Measurements from ENCODE around the gene CCDC117.
A peak's percentile ranks its signal among the peaks of the same experiment; 100 is the strongest.
"Not testable (repeated sequence)": the region's sequence is repeated elsewhere in the genome, so short reads cannot be mapped to it uniquely, and the experiment has no call there.

Gene CCDC117

DNA sequence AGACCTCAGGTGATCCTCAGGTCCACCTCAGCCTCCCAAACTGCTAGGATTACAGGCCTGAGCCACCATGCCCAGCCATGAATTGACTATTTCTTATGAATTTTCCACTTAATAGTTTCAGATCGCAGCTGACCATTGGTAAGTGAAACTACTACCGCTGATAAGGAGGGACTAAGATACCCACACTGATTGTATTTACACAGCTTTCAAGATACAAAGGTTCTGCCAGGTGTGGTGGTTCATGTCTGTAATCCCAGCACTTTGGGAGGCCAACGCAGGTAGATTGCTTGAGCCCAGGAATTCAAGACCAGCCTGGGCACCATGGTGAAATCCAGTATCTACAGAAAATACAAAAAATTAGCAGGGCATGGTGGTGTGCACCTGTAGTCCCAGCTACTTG lies 34.8 kb upstream of the CCDC117 start:
- ChIA-PET CTCF (no interaction called here), POLR2A (no interaction called here)
- no peak for TF ChIP-seq FOXA1 (IDR thresholded peaks at IDR 0.05)
- no peak for TF ChIP-seq FOXM1 (IDR thresholded peaks at IDR 0.05; ENCODE audit: borderline replicate concordance)
- TF ChIP-seq LEF1 (IDR thresholded peaks at IDR 0.05; ENCODE audit: borderline replicate concordance): no peak
- no peak for TF ChIP-seq ELF4 (IDR thresholded peaks at IDR 0.05)
- no peak for TF ChIP-seq BHLHE40 (IDR thresholded peaks at IDR 0.05; ENCODE audit: borderline replicate concordance)
- TF ChIP-seq, protein P1, sequence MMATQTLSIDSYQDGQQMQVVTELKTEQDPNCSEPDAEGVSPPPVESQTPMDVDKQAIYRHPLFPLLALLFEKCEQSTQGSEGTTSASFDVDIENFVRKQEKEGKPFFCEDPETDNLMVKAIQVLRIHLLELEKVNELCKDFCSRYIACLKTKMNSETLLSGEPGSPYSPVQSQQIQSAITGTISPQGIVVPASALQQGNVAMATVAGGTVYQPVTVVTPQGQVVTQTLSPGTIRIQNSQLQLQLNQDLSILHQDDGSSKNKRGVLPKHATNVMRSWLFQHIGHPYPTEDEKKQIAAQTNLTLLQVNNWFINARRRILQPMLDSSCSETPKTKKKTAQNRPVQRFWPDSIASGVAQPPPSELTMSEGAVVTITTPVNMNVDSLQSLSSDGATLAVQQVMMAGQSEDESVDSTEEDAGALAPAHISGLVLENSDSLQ (IDR thresholded peaks at IDR 0.05): no peak
- no peak for DNase-seq (ENCODE audit: extremely low spot score)

DNA sequence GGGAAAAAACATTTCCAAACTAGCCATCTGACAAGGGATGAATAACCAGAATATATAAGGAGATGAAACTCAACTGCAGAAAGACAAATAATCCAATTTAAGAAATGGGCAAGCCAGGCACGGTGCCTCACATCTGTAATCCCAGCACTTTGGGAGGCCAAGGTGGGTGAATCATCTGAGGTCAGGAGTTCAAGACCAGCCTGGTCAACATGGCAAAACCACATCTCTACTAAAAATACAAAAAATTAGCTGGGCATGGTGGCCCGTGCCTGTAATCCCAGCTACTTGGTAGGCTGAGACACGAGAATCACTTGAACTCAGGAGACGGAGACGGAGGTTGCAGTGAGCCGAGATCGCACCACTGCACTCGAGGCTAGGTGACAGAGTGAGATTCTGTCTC lies 33.6 kb upstream of the CCDC117 start:
- DNase-seq (ENCODE audit: extremely low spot score); POLR2A ChIA-PET; CTCF ChIA-PET: not testable (repeated sequence)

DNA sequence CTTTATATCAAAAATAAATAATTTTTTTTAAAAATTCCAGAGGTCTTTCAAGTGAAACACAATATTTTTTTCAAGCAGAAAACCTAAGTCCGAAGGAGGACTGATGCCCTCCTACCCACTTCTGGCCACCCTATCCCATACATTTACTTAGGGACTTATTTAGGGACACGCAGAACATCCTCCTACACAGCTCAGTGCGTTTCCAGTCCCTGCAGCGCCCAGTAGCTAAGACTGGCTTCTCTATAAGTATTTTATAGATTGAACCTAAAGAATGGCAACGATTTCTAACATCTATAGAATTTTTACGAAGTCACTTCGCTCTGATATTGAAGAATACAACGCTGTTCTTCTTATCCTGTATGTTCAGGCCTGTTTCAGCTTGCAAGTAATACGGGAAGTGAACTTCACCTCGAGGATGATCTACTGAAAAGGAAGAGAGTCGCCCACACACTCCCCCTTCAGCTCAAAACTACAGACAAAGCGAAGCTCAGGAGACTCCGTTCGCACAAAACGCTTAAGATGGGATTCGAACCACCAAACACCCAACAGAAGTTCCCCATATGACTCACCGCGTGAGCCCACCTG lies 31.2 kb upstream of the CCDC117 start:
- POLR2A ChIA-PET: interaction anchor here (0.7 to 1.7 kb wide), 8 partner anchors 10 to 112 kb away, joined by 3 to 10 read pairs (median 4); partner anchors contain the start of genes CCDC117 and XBP1
- CTCF ChIA-PET: no interaction called here
- DNase-seq (ENCODE audit: extremely low spot score): no peak
- TF ChIP-seq L3MBTL2 (conservative IDR thresholded peaks at IDR 0.05) (peak; percentile 97), CTBP1 (IDR thresholded peaks at IDR 0.05; ENCODE audit: borderline replicate concordance) (no peak)

DNA sequence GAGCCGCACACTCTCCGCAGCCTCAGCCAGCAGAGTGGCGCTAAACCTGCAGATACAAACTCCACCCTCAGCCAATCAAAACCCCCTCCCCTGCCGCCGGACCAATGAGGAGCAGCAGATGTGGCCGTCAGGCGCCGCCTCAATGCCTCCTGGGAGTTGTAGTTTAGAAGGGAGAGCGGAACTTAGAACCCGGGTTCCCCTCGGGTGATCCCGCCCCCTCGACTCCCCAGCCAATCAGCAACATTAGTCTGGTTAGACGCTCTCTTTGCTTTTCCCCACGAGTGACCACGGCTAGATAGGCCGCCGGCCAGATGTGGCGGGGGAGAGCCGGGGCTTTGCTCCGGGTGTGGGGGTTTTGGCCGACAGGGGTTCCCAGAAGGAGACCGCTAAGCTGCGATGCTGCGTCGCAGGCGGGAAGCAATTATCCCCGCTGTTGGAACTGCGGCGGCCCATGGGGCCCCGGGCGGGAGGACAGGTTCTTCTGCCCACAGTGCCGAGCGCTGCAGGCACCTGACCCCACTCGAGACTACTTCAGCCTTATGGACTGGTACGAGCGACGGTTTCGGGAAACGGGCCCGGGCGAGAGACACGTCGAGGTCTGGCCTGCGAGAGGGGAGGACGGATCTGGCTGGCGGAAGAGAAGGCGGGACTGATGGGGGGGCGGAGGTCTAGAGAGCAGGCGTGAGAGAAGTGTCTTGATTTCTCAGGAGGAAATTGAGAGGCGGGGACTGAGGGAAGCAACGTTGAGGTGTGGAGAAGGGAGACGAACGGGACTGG lies 30.5 kb upstream of the CCDC117 start, which contains the start of the genes CHEK2 and HSCB:
TSS of gene CHEK2 (minus strand) at position 36 of the 777 bp plus-strand sequence. CDS start 7,099 bp downstream, outside the sequence.
TSS of gene HSCB (plus strand) at position 255 of the 777 bp plus-strand sequence. CDS start at position 312, 57 bp downstream.
- TF ChIP-seq HDGF (IDR thresholded peaks at IDR 0.05; ENCODE audit: borderline replicate concordance) (no peak; the same call in 1 of the 2 replicates), L3MBTL2 (conservative IDR thresholded peaks at IDR 0.05) (peak; percentile 43), FOXM1 (IDR thresholded peaks at IDR 0.05; ENCODE audit: borderline replicate concordance) (peak; percentile 93)
- TF ChIP-seq, protein P1 (IDR thresholded peaks at IDR 0.05): peak; percentile 93
- ChIA-PET POLR2A (interaction anchor here (1.0 to 1.7 kb wide), 6 partner anchors 11 to 63 kb away, joined by 3 to 10 read pairs (median 4); partner anchors contain the start of genes CCDC117 and XBP1), CTCF (no interaction called here)
- peak; percentile 99 for DNase-seq (ENCODE audit: extremely low spot score)

DNA sequence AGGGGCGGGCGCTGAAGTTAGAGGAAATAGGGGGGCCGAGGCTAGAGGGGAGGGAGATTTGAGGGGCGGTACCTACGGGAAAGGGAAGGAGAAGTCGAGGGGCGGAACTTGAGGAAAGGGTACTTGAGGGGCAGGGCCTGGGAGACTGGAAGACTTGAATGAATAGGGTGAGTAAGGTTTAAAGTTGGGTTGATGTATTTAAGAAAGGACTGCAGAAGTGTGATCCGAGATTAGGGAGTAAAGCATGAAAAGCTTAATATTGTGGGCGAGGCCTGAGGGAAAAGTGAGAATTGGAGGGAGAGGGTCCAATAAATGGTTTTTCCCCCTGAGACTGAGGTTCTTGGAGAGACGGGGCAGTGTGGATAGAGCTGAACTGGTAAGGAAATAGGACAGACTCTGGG lies 29.9 kb upstream of the CCDC117 start:
- DNase-seq (ENCODE audit: extremely low spot score): no peak
- TF ChIP-seq, protein P1 (IDR thresholded peaks at IDR 0.05): peak; percentile 46; the same call in 1 of the 2 replicates
- TF ChIP-seq HDGF (IDR thresholded peaks at IDR 0.05; ENCODE audit: borderline replicate concordance): no peak
- POLR2A ChIA-PET: interaction anchor here (1.3 to 1.7 kb wide), 2 partner anchors 11 to 18 kb away, joined by 4 to 5 read pairs; no protein-coding TSS in a partner anchor
- CTCF ChIA-PET: no interaction called here

DNA sequence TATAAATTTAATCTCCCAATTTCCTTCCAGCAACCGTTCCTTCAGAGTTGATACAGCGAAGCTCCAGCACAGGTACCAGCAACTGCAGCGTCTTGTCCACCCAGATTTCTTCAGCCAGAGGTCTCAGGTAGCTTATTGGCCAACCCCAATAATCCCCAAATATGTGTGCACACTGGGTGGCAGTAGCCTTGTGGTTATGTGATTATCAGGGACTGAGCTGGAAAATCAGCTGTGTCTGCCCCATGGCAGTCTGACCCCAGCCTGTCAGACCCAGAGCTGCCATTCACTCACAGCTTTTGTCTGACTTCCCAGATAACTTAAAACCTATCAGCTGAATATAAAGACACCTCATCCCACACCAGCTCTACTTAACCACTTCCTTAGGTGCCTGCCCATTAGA lies 28.6 kb upstream of the CCDC117 start:
- no peak for TF ChIP-seq FOXM1 (IDR thresholded peaks at IDR 0.05; ENCODE audit: borderline replicate concordance)
- TF ChIP-seq TARDBP (IDR thresholded peaks at IDR 0.05): no peak
- TF ChIP-seq FOXK2 (IDR thresholded peaks at IDR 0.05): no peak
- no peak for TF ChIP-seq CTBP1 (IDR thresholded peaks at IDR 0.05; ENCODE audit: borderline replicate concordance)
- TF ChIP-seq ZNF384 (IDR thresholded peaks at IDR 0.05): no peak
- TF ChIP-seq LEF1 (IDR thresholded peaks at IDR 0.05; ENCODE audit: borderline replicate concordance): no peak
- DNase-seq (ENCODE audit: extremely low spot score): no peak
- ChIA-PET CTCF (interaction anchor here (0.6 kb wide), 1 partner anchor 15 kb away, joined by 4 read pairs; no protein-coding TSS in a partner anchor), POLR2A (interaction anchor here (0.7 kb wide), 2 partner anchors 13 to 37 kb away, joined by 3 read pairs; no protein-coding TSS in a partner anchor)

DNA sequence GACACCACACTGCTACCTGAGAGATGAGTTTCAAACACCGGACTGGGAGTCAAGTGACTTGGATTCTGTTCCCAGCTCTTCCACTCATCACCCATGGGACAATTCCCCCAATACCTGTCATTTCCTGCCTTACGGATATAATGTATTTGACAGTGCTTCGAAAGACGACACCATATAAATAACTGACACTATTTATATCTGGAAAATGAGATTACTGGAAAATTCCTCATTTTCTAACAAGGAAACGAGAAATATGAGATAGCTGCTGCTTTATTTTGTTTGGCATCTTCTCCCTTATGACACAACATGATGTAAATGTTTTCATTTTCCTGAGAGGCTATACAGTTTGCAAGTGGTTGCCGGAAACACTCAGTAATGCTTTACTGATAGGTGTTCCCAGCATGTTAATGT lies 22.0 kb upstream of the CCDC117 start:
- TF ChIP-seq FOXM1 (IDR thresholded peaks at IDR 0.05; ENCODE audit: borderline replicate concordance): no peak
- no peak for TF ChIP-seq ARNT (IDR thresholded peaks at IDR 0.05)
- no peak for TF ChIP-seq ZNF384 (IDR thresholded peaks at IDR 0.05)
- TF ChIP-seq HDGF (IDR thresholded peaks at IDR 0.05; ENCODE audit: borderline replicate concordance): no peak
- no peak for TF ChIP-seq SP1 (IDR thresholded peaks at IDR 0.05)
- TF ChIP-seq LEF1 (IDR thresholded peaks at IDR 0.05; ENCODE audit: borderline replicate concordance): no peak
- TF ChIP-seq FOXA1 (IDR thresholded peaks at IDR 0.05): no peak
- no peak for TF ChIP-seq TARDBP (IDR thresholded peaks at IDR 0.05)
- no peak for TF ChIP-seq CTBP1 (IDR thresholded peaks at IDR 0.05; ENCODE audit: borderline replicate concordance)
- TF ChIP-seq ELF4 (IDR thresholded peaks at IDR 0.05): no peak
- TF ChIP-seq BHLHE40 (IDR thresholded peaks at IDR 0.05; ENCODE audit: borderline replicate concordance): no peak
- CTCF ChIA-PET: no interaction called here
- POLR2A ChIA-PET: no interaction called here
- DNase-seq (ENCODE audit: extremely low spot score): no peak

DNA sequence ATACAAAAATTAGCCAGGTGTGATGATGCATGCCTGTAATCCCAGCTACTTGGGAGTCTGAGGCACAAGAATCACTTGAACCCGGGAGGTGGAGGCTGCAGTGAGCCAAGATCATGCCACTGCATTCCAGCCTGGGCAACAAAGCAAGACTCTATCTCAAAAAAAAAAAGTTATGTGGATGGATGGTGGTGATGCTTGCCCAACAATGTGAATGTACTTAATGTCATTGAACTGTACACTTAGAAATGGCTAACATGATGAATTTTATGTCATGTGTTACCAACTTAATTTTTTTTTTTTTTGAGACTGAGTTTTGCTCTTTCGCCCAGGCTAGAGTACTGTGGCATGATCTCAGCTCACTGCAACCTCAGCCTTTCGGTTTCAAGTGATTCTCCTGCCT lies 18.0 kb upstream of the CCDC117 start:
- DNase-seq (ENCODE audit: extremely low spot score); CTCF ChIA-PET; POLR2A ChIA-PET: not testable (repeated sequence)

Measured in HEK293T (cell line).